GM12891 (cell line): ENCODE data around the gene CNTN4.

Source experiments
- POLR2A ChIP-seq: IDR thresholded peaks from 2 replicates; pipeline ENCODE4 v1.6.1; 2011; ENCODE audit warnings: low read depth, low read length, control low read depth
- POU2F2 ChIP-seq: IDR thresholded peaks from 2 replicates; pipeline ENCODE4 v1.6.1; 2011; ENCODE audit warnings: low read depth, mild to moderate bottlenecking, control low read depth, low read length, moderate library complexity
- TAF1 ChIP-seq: IDR thresholded peaks from 2 replicates; pipeline ENCODE4 v1.6.1; 2011; ENCODE audit warnings: low read depth, low read length, control low read depth

GRCh38 chr3:2568156-2568555 is 469.5 kb downstream of the CNTN4 start:
- no peak for TF ChIP-seq POLR2A
- TF ChIP-seq TAF1: no peak
- TF ChIP-seq POU2F2: no peak
